Peyer's patch (tissue), 4 donors: Measurements from ENCODE around the gene COL28A1.

Experiments used
- CTCF ChIP-seq, 6 experiments: fragments of 450-650 bp in 4 of 6; fragments of 200-600 bp in 2 of 6; sonication (generic) in 1 of 6; IDR thresholded peaks; one replicate each; pipeline ENCODE4 v1.5.1; 2017 to 2019; ENCODE audit warnings: antibody characterized with exemption in 6 of 6, mild to moderate bottlenecking in 3 of 6, moderate library complexity in 1 of 6
- POLR2A ChIP-seq, 2 donors: fragments of 450-650 bp; IDR thresholded peaks; one replicate each; pipeline ENCODE4 v1.5.1; 2017; ENCODE audit warnings: antibody characterized with exemption in 2 of 2, mild to moderate bottlenecking in 2 of 2, moderate library complexity in 2 of 2

GRCh38 chr7:7405461-7405860 lies 130.2 kb downstream of the COL28A1 start:
- no peak for TF ChIP-seq POLR2A (IDR thresholded peaks at IDR 0.05)
- TF ChIP-seq CTCF (IDR thresholded peaks at IDR 0.05): no peak
